Suppressor macrophage (primary cell): Measurements from ENCODE around the gene MRNIP.
A peak's percentile ranks its signal among the peaks of the same experiment; 100 is the strongest.

Experiments used
- DNase-seq, 4 experiments: peaks; one replicate each; pipeline ENCODE4 v3.0.0-alpha.2; 2020 to 2022

MRNIP gene

GRCh38 chr5:179820127-179820482 lies 38.5 kb downstream of the MRNIP start:
- no peak for DNase-seq

- peak; percentile 77 to 92 (median 86) for DNase-seq
Observed at GRCh38 chr5:179819296-179820126, 39.1 kb downstream of the MRNIP start.

GRCh38 chr5:179818746-179819295 lies 39.8 kb downstream of the MRNIP start:
- peak; percentile 96 to 98 (median 98) for DNase-seq

- DNase-seq, result peak in 1 of 4 experiments; percentile 45
Observed at GRCh38 chr5:179817890-179818745, 40.5 kb downstream of the MRNIP start.

- no peak for DNase-seq
Observed at GRCh38 chr5:179817470-179817840, 41.2 kb downstream of the MRNIP start.

- DNase-seq, result peak in 1 of 4 experiments; percentile 53
Observed at GRCh38 chr5:179816796-179817469, 41.7 kb downstream of the MRNIP start.

GRCh38 chr5:179816401-179816795 lies 42.2 kb downstream of the MRNIP start:
- no peak for DNase-seq

GRCh38 chr5:179815491-179816249 lies 42.9 kb downstream of the MRNIP start:
- no peak for DNase-seq

GRCh38 chr5:179814090-179814489 lies 44.5 kb downstream of the MRNIP start:
- no peak for DNase-seq

- DNase-seq, result no peak
Observed at GRCh38 chr5:179812997-179813607, 45.5 kb downstream of the MRNIP start.

GRCh38 chr5:179812135-179812825 lies 46.3 kb downstream of the MRNIP start:
- no peak for DNase-seq

- DNase-seq, result peak; percentile 88 to 95 (median 92)
Observed at GRCh38 chr5:179806250-179807048, 52.2 kb downstream of the MRNIP start, which contains the start of gene MGAT4B. Gene MGAT4B (minus strand): TSS chr5:179806866. CDS start chr5:179806583, 283 bp downstream.

GRCh38 chr5:179805529-179806249 lies 52.9 kb downstream of the MRNIP start:
- peak; percentile 57 to 81 (median 72) for DNase-seq

- no peak for DNase-seq
Observed at GRCh38 chr5:179805070-179805528, 53.5 kb downstream of the MRNIP start.

GRCh38 chr5:179804555-179804947 lies 54.1 kb downstream of the MRNIP start:
- no peak for DNase-seq

GRCh38 chr5:179803651-179804554 lies 54.7 kb downstream of the MRNIP start:
- peak; percentile 70 to 88 (median 84) for DNase-seq

GRCh38 chr5:179802950-179803562 lies 55.6 kb downstream of the MRNIP start:
- DNase-seq, result no peak
